ENCODE results near the gene IL1R2. TPM values are rescaled to one million over a fixed set of nuclear protein-coding genes. Genes with fewer than 3 reads are reported as not detected.

Gene IL1R2
- total RNA-seq, 1 donor from 2014 or later: not detected

Other genes starting within 250 kb of the IL1R2 start
- gene IL1R1, start 150.8 kb downstream of the IL1R2 start, total RNA-seq: 7.2 and 46.9 TPM in 2 replicates
- 0.13 and 0.25 TPM in 2 replicates for gene IL1RL2, start 195.1 kb downstream of the IL1R2 start, total RNA-seq

Measured in dermis microvascular lymphatic vessel endothelial cell (primary cell).